CD8-positive, alpha-beta memory T cell (primary cell): ENCODE results near the gene PHF11. TPM values are rescaled to one million over a fixed set of nuclear protein-coding genes. Genes with fewer than 3 reads are reported as not detected.

Experiments
- CTCF ChIA-PET: fragments of 350-600 bp; sonication (Branson Sonifier 250); formaldehyde crosslinking; loops from one replicate; lab custom pipeline; 2021; ENCODE audit warnings: antibody characterized with exemption; lab: Charles Lee
- POLR2A ChIA-PET: fragments of 350-600 bp; sonication (Branson Sonifier 250); formaldehyde crosslinking; loops from one replicate; lab custom pipeline; 2021; ENCODE audit warnings: antibody characterized with exemption; lab: Charles Lee
- DNase-seq, 5 donors: peaks; one replicate each; pipeline versions ENCODE4 v3.0.0 to v3.0.0-alpha.2; 2020 to 2022; ENCODE audit warnings: mixed read lengths in 1 of 5
- H3K27ac ChIP-seq: one replicate; pipeline ENCODE4 v1.7.0; 2013; ENCODE audit warnings: low read depth, mild to moderate bottlenecking, low read length, moderate library complexity
- H3K27me3 ChIP-seq: 2 replicates; pipeline ENCODE4 v1.7.0; 2013; ENCODE audit warnings: low read length, mild to moderate bottlenecking; ENCODE audit not compliant: insufficient read depth, poor library complexity, severe bottlenecking
- H3K36me3 ChIP-seq: 2 replicates; pipeline ENCODE4 v1.7.0; 2013; ENCODE audit warnings: mild to moderate bottlenecking, low read length, moderate library complexity; ENCODE audit not compliant: insufficient read depth
- H3K4me1 ChIP-seq: 2 replicates; pipeline ENCODE4 v1.7.0; 2013; ENCODE audit warnings: mild to moderate bottlenecking, low read length, moderate library complexity; ENCODE audit not compliant: insufficient read depth
- H3K4me3 ChIP-seq: 2 replicates; pipeline ENCODE4 v1.7.0; 2013; ENCODE audit warnings: mild to moderate bottlenecking, low read length
- H3K9me3 ChIP-seq: 2 replicates; pipeline ENCODE4 v1.7.0; 2013; ENCODE audit warnings: mild to moderate bottlenecking, low read length
- H3K27ac Mint-ChIP-seq, 8 donors: one replicate each; pipeline ENCODE4 v1.8.0; 2020 to 2021; ENCODE audit warnings: mixed read lengths in 8 of 8, mild to moderate bottlenecking in 6 of 8, inconsistent platforms in 3 of 8, moderate library complexity in 3 of 8
- H3K27me3 Mint-ChIP-seq, 2 donors: one replicate each; pipeline ENCODE4 v1.8.0; 2020 to 2021; ENCODE audit warnings: mixed read lengths in 2 of 2, mild to moderate bottlenecking in 1 of 2, moderate library complexity in 1 of 2
- H3K36me3 Mint-ChIP-seq, 3 donors: one replicate each; pipeline ENCODE4 v1.8.0; 2020 to 2021; ENCODE audit warnings: mixed read lengths in 3 of 3, inconsistent platforms in 1 of 3, mild to moderate bottlenecking in 1 of 3
- H3K4me1 Mint-ChIP-seq, 3 donors: one replicate each; pipeline ENCODE4 v1.8.0; 2020 to 2021; ENCODE audit warnings: mixed read lengths in 3 of 3, inconsistent platforms in 1 of 3, mild to moderate bottlenecking in 1 of 3
- H3K4me3 Mint-ChIP-seq, 7 donors: one replicate each; pipeline ENCODE4 v1.8.0; 2020 to 2021; ENCODE audit warnings: mixed read lengths in 7 of 7, mild to moderate bottlenecking in 6 of 7, moderate library complexity in 4 of 7, inconsistent platforms in 2 of 7
- H3K9me3 Mint-ChIP-seq, 5 donors: one replicate each; pipeline ENCODE4 v1.8.0; 2020 to 2022; ENCODE audit warnings: mixed read lengths in 5 of 5, mild to moderate bottlenecking in 3 of 5, moderate library complexity in 2 of 5, inconsistent platforms in 1 of 5
- polyA plus RNA-seq: library from polyadenylated mRNA; unstranded; fragments of 300-500 nt; fragmentation: Illumina TruSeq; gene quantifications from one replicate; pipeline ENCODE4 v1.2.3, GENCODE V29; 2021
- total RNA-seq, 2 experiments: library from RNA; stranded (reverse); gene quantifications; one replicate each; pipeline ENCODE4 v1.2.3, GENCODE V29; 2021

Gene PHF11
- total and polyA plus RNA-seq, 3 experiments from 2014 or later: 39.1 to 92.6 (median 43.5) TPM

DNA sequence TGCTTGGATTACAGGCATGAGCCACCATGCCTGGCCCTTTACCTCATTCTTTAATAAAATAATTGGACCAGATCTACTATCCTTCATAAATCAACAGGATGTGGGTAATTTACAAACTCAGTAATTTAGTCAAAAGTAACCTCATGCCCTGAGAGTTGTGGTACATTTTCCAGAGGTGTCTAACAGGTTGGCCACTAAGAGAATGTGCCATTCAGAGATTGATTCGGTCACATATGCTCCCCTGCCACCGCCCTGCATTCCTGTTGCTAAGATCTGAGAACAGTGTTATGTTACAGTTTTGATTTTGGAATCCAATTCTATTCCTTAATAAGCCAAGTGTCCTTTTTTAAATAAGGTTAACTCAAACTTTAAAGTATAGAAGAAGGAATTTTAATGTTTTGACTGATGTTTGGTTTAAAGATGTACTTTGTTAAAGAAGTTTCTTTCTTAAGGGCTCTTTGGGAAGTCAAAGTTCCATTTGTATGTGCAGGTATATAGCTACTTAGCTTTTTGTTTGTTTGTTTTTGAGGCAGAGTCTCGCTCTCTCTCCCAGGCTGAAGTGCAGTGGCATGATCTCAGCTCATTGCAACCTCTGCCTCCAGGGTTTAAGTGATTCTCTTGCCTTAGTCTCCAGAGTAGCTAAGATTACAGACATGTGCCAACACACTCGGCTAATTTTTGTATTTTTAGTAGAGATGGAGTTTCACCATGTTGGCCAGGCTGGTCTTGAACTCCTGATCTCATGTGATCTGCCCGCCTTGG, 29.2 kb downstream of the PHF11 start:
- Histone ChIP-seq H3K9me3 (no peaks in the 10 kb centered on the region), H3K4me3 (no peak overlapping the region), H3K27me3 (no peaks in the 10 kb centered on the region), H3K27ac (no peak overlapping the region), H3K36me3 (peaks cover 13% of the 10 kb centered on the region), H3K4me1 (no peaks in the 10 kb centered on the region)
- POLR2A ChIA-PET: no interaction called here
- Mint-ChIP-seq H3K27me3 (no peaks in the 10 kb centered on the region), H3K27ac (peak overlapping the region in 4 of 8 donors; percentile 31 to 68 (median 50)), H3K4me3 (no peak overlapping the region), H3K9me3 (no peaks in the 10 kb centered on the region), H3K4me1 (peaks cover 4 to 10% (median 6%) of the 10 kb centered on the region in 3 donors), H3K36me3 (peaks cover 0 to 79% (median 12%) of the 10 kb centered on the region in 3 donors)
- CTCF ChIA-PET: no interaction called here
- DNase-seq: no peak

DNA sequence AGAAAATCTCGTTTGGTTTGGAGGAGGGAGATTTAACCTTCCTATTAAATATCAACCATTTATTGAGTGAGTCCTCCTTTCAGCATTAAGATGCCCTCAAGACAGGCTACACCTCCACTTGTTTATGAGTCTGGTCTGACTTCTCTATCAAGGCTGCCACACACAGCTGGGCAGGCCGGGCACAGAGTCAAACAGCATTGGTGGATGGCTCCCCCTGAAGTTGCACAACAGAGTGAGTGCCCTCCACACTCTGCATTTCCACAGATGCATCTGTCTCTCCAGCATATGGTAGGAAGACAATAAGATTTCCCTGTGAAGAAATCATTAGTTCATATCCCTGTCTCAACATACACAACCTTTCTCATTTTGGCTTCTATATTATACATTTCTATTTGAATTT, 31.4 kb downstream of the PHF11 start:
- Mint-ChIP-seq H3K9me3 (no peaks in the 10 kb centered on the region), H3K27ac (peak overlapping the region in 4 of 8 donors; percentile 9 to 60 (median 38)), H3K4me3 (no peak overlapping the region), H3K4me1 (peaks cover 4 to 14% (median 12%) of the 10 kb centered on the region in 3 donors), H3K27me3 (no peaks in the 10 kb centered on the region), H3K36me3 (peaks cover 0 to 73% (median 12%) of the 10 kb centered on the region in 3 donors)
- Histone ChIP-seq H3K36me3 (peaks cover 4% of the 10 kb centered on the region), H3K4me3 (no peak overlapping the region), H3K4me1 (no peaks in the 10 kb centered on the region), H3K27me3 (no peaks in the 10 kb centered on the region), H3K9me3 (no peaks in the 10 kb centered on the region), H3K27ac (no peak overlapping the region)
- DNase-seq: no peak
- ChIA-PET POLR2A (no interaction called here), CTCF (no interaction called here)

DNA sequence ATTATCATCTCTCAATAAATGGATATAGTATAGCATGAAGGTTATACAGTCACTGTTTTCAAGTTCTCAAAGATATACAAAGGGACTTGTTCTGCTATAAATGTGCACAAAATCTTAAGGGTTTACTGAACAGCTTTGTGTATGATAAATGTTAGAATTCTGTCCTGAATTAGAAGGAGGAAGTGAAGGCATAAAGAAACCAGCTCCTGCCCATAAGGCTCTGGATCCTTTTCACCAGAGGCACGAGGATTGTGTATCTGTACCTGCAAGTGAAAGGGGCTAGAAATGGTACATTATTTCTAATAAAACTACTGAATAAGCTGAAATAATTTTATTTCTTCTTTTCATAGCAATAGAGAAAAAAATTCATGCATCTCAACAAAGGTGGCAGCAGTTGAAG, 32.4 kb downstream of the PHF11 start:
- Mint-ChIP-seq H3K9me3 (no peaks in the 10 kb centered on the region), H3K36me3 (peaks cover 0 to 73% (median 19%) of the 10 kb centered on the region in 3 donors), H3K27me3 (no peaks in the 10 kb centered on the region), H3K4me1 (peaks cover 4 to 18% (median 18%) of the 10 kb centered on the region in 3 donors), H3K27ac (peak overlapping the region in 3 of 8 donors; percentile 8 to 78 (median 57)), H3K4me3 (no peak overlapping the region)
- no peaks in the 10 kb centered on the region for H3K4me1 ChIP-seq
- H3K27ac ChIP-seq: no peak overlapping the region
- CTCF ChIA-PET: no interaction called here
- H3K27me3 ChIP-seq: no peaks in the 10 kb centered on the region
- POLR2A ChIA-PET: no interaction called here
- peaks cover 4% of the 10 kb centered on the region for H3K36me3 ChIP-seq
- no peaks in the 10 kb centered on the region for H3K9me3 ChIP-seq
- H3K4me3 ChIP-seq: no peak overlapping the region
- DNase-seq: no peak

DNA sequence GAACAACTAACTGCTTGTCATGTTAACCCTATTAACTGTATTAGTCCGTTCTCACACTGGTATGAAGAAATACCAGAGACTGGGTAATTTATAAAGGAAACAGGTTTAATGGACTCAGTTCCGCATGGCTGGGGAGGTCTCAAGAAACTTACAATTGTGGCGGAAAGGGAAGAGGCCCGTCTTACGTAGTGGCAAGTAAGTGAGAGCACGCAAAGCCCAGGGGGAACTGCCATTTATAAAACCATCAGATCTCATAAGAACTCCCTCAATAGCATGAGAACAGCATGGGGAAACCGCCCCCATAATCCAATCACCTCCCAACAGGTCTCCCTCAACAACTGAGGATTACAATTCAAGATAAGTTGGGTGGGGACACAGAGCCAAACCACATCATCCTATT, 34.7 kb downstream of the PHF11 start:
- Mint-ChIP-seq H3K4me1 (peaks cover 2 to 11% (median 7%) of the 10 kb centered on the region in 3 donors), H3K27ac (peak overlapping the region in 3 of 8 donors; percentile 34 to 61 (median 48)), H3K27me3 (no peaks in the 10 kb centered on the region), H3K9me3 (no peaks in the 10 kb centered on the region), H3K4me3 (no peak overlapping the region), H3K36me3 (peaks cover 0 to 68% (median 22%) of the 10 kb centered on the region in 3 donors)
- ChIA-PET POLR2A (no interaction called here), CTCF (no interaction called here)
- H3K27me3 ChIP-seq: no peaks in the 10 kb centered on the region
- no peaks in the 10 kb centered on the region for H3K9me3 ChIP-seq
- H3K4me1 ChIP-seq: no peaks in the 10 kb centered on the region
- H3K27ac ChIP-seq: no peak overlapping the region
- DNase-seq: no peak
- H3K4me3 ChIP-seq: no peak overlapping the region
- H3K36me3 ChIP-seq: no peaks in the 10 kb centered on the region

DNA sequence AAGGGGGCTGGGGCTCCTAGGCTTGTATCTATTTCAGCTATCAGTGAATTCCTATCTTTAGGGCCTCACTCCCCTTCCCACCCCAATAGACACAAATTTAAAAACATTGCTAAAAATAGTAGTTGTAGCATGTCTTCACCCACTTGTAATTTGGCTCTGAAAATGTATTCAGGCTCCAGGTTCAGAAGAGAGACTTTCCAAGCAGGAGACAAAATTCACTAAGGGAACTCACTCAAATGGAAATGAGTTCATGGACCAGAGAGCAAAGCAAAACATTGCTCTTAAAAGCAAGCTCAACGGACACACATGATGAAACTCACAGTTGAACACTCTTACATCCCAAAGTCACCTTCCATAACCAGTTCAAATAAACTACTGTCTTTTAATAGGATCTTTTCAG, 36.8 kb downstream of the PHF11 start:
- Histone ChIP-seq H3K27ac (no peak overlapping the region), H3K27me3 (no peaks in the 10 kb centered on the region), H3K9me3 (no peaks in the 10 kb centered on the region), H3K4me3 (no peak overlapping the region), H3K4me1 (no peaks in the 10 kb centered on the region), H3K36me3 (no peaks in the 10 kb centered on the region)
- Mint-ChIP-seq H3K36me3 (peaks cover 0 to 67% (median 15%) of the 10 kb centered on the region in 3 donors), H3K27ac (peak overlapping the region in 2 of 8 donors; percentile 29 to 57), H3K27me3 (no peaks in the 10 kb centered on the region), H3K9me3 (no peaks in the 10 kb centered on the region), H3K4me3 (no peak overlapping the region), H3K4me1 (peaks cover 0 to 11% (median 7%) of the 10 kb centered on the region in 3 donors)
- DNase-seq: no peak
- POLR2A ChIA-PET: no interaction called here
- CTCF ChIA-PET: no interaction called here

DNA sequence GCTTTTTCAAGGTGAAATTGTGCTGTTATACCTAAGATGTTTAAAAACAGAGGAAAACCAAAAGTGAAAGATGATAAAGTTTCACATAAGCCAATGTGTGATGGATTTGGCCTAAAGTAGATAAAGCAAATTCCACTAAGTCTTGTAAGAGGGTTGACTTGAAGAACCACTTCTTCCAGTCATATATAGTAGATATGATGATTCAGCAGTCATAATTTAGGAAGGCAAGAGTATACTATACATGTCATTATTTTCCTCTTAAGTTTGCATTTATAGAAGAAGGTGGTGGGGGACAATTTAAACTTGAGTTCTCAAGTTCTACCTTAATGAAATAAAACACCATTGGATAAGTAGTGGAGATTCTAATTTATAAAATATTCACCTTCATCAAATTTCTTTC, 37.3 kb downstream of the PHF11 start:
- H3K36me3 Mint-ChIP-seq: peaks cover 0 to 69% (median 18%) of the 10 kb centered on the region in 3 donors

DNA sequence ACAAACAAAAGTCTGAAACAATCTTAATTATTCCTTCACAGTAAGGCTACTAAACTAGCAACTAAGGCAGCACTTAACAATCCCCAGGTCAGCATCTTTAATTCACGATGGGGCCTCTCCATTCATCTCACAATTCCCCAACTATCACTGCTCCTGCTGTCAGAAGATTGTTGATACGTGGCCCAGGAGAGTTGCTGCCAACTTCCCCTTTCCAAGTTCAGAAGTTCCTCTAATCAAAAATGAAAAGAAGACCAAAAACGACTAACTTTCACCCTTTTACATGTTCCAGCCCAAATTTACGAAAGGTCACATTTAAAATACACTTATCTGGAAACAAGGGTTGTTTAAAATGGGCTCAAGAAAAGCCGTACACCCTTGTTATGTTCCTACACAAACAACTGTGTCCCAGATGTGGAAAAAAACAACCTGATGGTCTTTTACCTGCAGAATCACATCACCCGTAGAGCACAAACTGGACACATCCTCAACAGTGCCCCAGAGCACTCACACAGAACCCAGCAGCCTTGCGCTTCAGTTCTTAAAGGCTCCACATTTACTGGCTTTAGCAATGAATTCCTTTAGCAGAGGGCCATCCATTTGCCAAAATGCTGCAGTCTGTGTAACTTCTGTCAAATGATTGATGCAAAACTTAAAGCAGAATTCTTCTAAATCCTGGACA, 38.0 kb downstream of the PHF11 start:
- Histone ChIP-seq H3K4me3 (no peak overlapping the region), H3K4me1 (no peaks in the 10 kb centered on the region), H3K27ac (no peak overlapping the region), H3K36me3 (no peaks in the 10 kb centered on the region), H3K9me3 (no peaks in the 10 kb centered on the region), H3K27me3 (no peaks in the 10 kb centered on the region)
- H3K36me3 Mint-ChIP-seq: peaks cover 0 to 64% (median 15%) of the 10 kb centered on the region in 3 donors
- H3K27ac Mint-ChIP-seq: peak overlapping the region in 1 of 8 donors; percentile 6
- no peak for DNase-seq
- no peaks in the 10 kb centered on the region for H3K27me3 Mint-ChIP-seq
- no peak overlapping the region for H3K4me3 Mint-ChIP-seq
- H3K4me1 Mint-ChIP-seq: peaks cover 0 to 11% (median 7%) of the 10 kb centered on the region in 3 donors
- ChIA-PET POLR2A (no interaction called here), CTCF (no interaction called here)
- no peaks in the 10 kb centered on the region for H3K9me3 Mint-ChIP-seq

More for the DNA sequence above, 37.3 kb downstream of the PHF11 start:
- POLR2A ChIA-PET: no interaction called here
- Histone ChIP-seq H3K9me3 (no peaks in the 10 kb centered on the region), H3K4me1 (no peaks in the 10 kb centered on the region), H3K36me3 (no peaks in the 10 kb centered on the region), H3K4me3 (no peak overlapping the region), H3K27ac (no peak overlapping the region), H3K27me3 (no peaks in the 10 kb centered on the region)
- no peak overlapping the region for H3K4me3 Mint-ChIP-seq
- peak overlapping the region in 2 of 8 donors; percentile 23 to 46 for H3K27ac Mint-ChIP-seq
- no peaks in the 10 kb centered on the region for H3K9me3 Mint-ChIP-seq
- H3K27me3 Mint-ChIP-seq: no peaks in the 10 kb centered on the region
- CTCF ChIA-PET: no interaction called here
- DNase-seq: no peak
- H3K4me1 Mint-ChIP-seq: peaks cover 0 to 11% (median 7%) of the 10 kb centered on the region in 3 donors
